Choroid plexus epithelial cell (primary cell): Measurements from ENCODE around the gene MOBP.

ENCODE experiments used
- DNase-seq: peaks from one replicate; pipeline ENCODE4 v3.0.0-alpha.2; 2010; ENCODE audit warnings: low read depth
- H3K4me3 ChIP-seq: 2 replicates; pipeline ENCODE4 v1.5.1; 2011; ENCODE audit warnings: low read depth, mild to moderate bottlenecking, control low read depth, low read length, moderate library complexity
- CTCF ChIP-seq: conservative IDR thresholded peaks from 2 replicates; pipeline ENCODE4 v1.5.1; 2011; ENCODE audit warnings: low read depth, mild to moderate bottlenecking, control low read depth, inconsistent platforms, low read length, moderate library complexity

The MOBP gene

GRCh38 chr3:39474126-39474515 lies 6.6 kb downstream of the MOBP start:
- DNase-seq: no peak
- no peak overlapping the region for H3K4me3 ChIP-seq
- TF ChIP-seq CTCF: no peak

- no peak for TF ChIP-seq CTCF
- H3K4me3 ChIP-seq: no peak overlapping the region
- no peak for DNase-seq
Measured at GRCh38 chr3:39476783-39477182, 9.3 kb downstream of the MOBP start.

GRCh38 chr3:39478226-39478625 lies 10.7 kb downstream of the MOBP start:
- no peak overlapping the region for H3K4me3 ChIP-seq
- no peak for TF ChIP-seq CTCF
- no peak for DNase-seq

GRCh38 chr3:39479701-39480414 lies 12.4 kb downstream of the MOBP start:
- no peak for DNase-seq
- H3K4me3 ChIP-seq: no peak overlapping the region
- TF ChIP-seq CTCF: no peak

GRCh38 chr3:39485547-39485946 lies 18.1 kb downstream of the MOBP start:
- no peak for TF ChIP-seq CTCF
- no peak for DNase-seq
- H3K4me3 ChIP-seq: no peak overlapping the region

GRCh38 chr3:39491014-39491413 lies 23.5 kb downstream of the MOBP start:
- DNase-seq: no peak
- H3K4me3 ChIP-seq: no peak overlapping the region
- TF ChIP-seq CTCF: no peak

GRCh38 chr3:39491733-39492350 lies 24.4 kb downstream of the MOBP start:
- DNase-seq: no peak
- H3K4me3 ChIP-seq: no peak overlapping the region
- no peak for TF ChIP-seq CTCF
